ENCODE measurements around the gene LATS2. TPM values are rescaled to one million over a fixed set of nuclear protein-coding genes. Genes with fewer than 3 reads are reported as not detected.

LATS2 gene
- total RNA-seq, 1 experiment from 2014 or later, result 18.8 TPM

DNA sequence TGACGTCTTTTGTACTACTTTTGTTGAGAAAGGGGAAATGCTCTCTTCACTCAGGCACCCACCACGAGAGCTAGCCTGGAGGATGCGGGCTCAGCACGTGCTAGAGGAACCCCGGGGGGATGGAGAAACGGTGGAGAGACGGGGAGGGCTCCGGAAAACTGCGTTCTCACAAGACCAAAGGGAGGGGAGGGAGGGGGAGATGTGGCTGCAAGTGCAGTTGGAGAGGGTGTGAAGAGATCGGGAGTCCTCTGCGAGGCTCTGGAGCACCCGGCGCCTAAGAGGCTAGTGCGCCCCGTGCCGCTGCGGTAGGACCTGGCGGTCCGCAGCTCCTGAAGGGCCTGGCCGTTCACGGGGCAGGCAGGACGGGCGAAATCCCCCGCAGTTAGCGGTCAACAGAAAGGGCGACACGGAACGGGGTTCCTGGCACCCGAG is 115.4 kb downstream of the LATS2 start:
- Histone ChIP-seq H3K27me3 (ENCODE audit: insufficient read depth, low read length) (no peaks in the 10 kb centered on the region), H3K9ac (ENCODE audit: low read length) (no peak overlapping the region), H3K4me3 (replicated peaks in 1 of 2; ENCODE audit: low read depth in 1 of 2, low read length in 2 of 2) (no peak overlapping the region), H3K9me2 (ENCODE audit: insufficient read depth) (no peaks in the 10 kb centered on the region), H4K20me1 (ENCODE audit: insufficient read depth) (no peaks in the 10 kb centered on the region), H3K27ac (ENCODE audit: low read depth, low read length) (no peak overlapping the region), H3K9me3 (ENCODE audit: control insufficient read depth in 1 of 2, insufficient read depth in 1 of 2, low read depth in 1 of 2, low read length in 2 of 2) (no peaks in the 10 kb centered on the region), H3K4me1 (ENCODE audit: control insufficient read depth in 1 of 2, insufficient read depth in 2 of 2, low read length in 2 of 2) (peaks cover 0 to 8% of the 10 kb centered on the region in 2 experiments; a peak in 2 of 4 replicates), H3K79me2 (ENCODE audit: insufficient read depth, low read length) (no peaks in the 10 kb centered on the region), H3K4me2 (ENCODE audit: low read length) (no peak overlapping the region), H2AFZ (ENCODE audit: low read depth, low read length, poor library complexity, severe bottlenecking) (no peak overlapping the region), H3K36me3 (ENCODE audit: control insufficient read depth in 1 of 2, insufficient read depth in 2 of 2, low read length in 2 of 2) (no peaks in the 10 kb centered on the region)
- intact Hi-C loops (cut with micrococcal nuclease), result no loop called here
- TF ChIP-seq, protein P1, sequence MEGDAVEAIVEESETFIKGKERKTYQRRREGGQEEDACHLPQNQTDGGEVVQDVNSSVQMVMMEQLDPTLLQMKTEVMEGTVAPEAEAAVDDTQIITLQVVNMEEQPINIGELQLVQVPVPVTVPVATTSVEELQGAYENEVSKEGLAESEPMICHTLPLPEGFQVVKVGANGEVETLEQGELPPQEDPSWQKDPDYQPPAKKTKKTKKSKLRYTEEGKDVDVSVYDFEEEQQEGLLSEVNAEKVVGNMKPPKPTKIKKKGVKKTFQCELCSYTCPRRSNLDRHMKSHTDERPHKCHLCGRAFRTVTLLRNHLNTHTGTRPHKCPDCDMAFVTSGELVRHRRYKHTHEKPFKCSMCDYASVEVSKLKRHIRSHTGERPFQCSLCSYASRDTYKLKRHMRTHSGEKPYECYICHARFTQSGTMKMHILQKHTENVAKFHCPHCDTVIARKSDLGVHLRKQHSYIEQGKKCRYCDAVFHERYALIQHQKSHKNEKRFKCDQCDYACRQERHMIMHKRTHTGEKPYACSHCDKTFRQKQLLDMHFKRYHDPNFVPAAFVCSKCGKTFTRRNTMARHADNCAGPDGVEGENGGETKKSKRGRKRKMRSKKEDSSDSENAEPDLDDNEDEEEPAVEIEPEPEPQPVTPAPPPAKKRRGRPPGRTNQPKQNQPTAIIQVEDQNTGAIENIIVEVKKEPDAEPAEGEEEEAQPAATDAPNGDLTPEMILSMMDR (IDR thresholded peaks at IDR 0.05 in 2 of 3, conservative IDR thresholded peaks at IDR 0.05 in 1 of 3; ENCODE audit: borderline replicate concordance in 1 of 3, insufficient read depth in 1 of 3, low read depth in 2 of 3, low read length in 2 of 3), result no peak
- TF ChIP-seq, protein P2, sequence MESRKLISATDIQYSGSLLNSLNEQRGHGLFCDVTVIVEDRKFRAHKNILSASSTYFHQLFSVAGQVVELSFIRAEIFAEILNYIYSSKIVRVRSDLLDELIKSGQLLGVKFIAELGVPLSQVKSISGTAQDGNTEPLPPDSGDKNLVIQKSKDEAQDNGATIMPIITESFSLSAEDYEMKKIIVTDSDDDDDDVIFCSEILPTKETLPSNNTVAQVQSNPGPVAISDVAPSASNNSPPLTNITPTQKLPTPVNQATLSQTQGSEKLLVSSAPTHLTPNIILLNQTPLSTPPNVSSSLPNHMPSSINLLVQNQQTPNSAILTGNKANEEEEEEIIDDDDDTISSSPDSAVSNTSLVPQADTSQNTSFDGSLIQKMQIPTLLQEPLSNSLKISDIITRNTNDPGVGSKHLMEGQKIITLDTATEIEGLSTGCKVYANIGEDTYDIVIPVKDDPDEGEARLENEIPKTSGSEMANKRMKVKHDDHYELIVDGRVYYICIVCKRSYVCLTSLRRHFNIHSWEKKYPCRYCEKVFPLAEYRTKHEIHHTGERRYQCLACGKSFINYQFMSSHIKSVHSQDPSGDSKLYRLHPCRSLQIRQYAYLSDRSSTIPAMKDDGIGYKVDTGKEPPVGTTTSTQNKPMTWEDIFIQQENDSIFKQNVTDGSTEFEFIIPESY (IDR thresholded peaks at IDR 0.05; ENCODE audit: extremely low read depth, insufficient replicate concordance, low read length), result no peak
- TF ChIP-seq SIN3A (IDR thresholded peaks at IDR 0.05; ENCODE audit: low read depth) (no peak), FOSL1 (IDR thresholded peaks at IDR 0.05; ENCODE audit: low read depth) (no peak), ZNF274 (IDR thresholded peaks at IDR 0.05; ENCODE audit: low read depth, low read length) (no peak), POLR2AphosphoS5 (IDR thresholded peaks at IDR 0.05; ENCODE audit: low read depth, low read length) (no peak), TCF7L2 (IDR thresholded peaks at IDR 0.05; ENCODE audit: borderline replicate concordance, extremely low read depth, insufficient read depth, insufficient read length) (no peak), SRF (IDR thresholded peaks at IDR 0.05; ENCODE audit: low read depth) (no peak), JUND (IDR thresholded peaks at IDR 0.05) (no peak), RAD21 (IDR thresholded peaks at IDR 0.05; ENCODE audit: low read depth) (no peak)
- ChIA-PET RAD21 (ENCODE audit: low non-redundant PET in 1 of 2, low total read pairs in 2 of 2, uncharacterized antibody in 2 of 2, unreplicated experiment in 2 of 2) (interaction anchor here in 1 of 2 experiments (0.5 kb wide), 1 partner anchor 164 kb away, joined by 4 read pairs; no protein-coding TSS in a partner anchor), POLR2A (no interaction called here), CTCF (interaction anchor here (1.1 kb wide), 1 partner anchor 531 kb away, joined by 3 read pairs; no protein-coding TSS in a partner anchor)
- ATAC-seq, result no peak
- BruUV-seq (replicated peaks), result no TSS peak
- no peak for DNase-seq (ENCODE audit: low read depth, low spot score)

All from HCT116 (cell line).